HEK293T (cell line): ENCODE results near the gene NAT16.
"Not testable (repeated sequence)": the region's sequence is repeated elsewhere in the genome, so short reads cannot be mapped to it uniquely, and the experiment has no call there.

Source experiments
- ARNT ChIP-seq: fragments of 450-650 bp; IDR thresholded peaks from 2 replicates; pipeline ENCODE4 v1.6.1; 2017; ENCODE audit warnings: mild to moderate bottlenecking
- BHLHE40 ChIP-seq: fragments of 450-650 bp; IDR thresholded peaks from 2 replicates; pipeline ENCODE4 v1.6.1; 2016; ENCODE audit warnings: mild to moderate bottlenecking, moderate library complexity, borderline replicate concordance
- ELF4 ChIP-seq: fragments of 450-650 bp; IDR thresholded peaks from 2 replicates; pipeline ENCODE4 v1.6.1; 2017; ENCODE audit warnings: antibody characterized with exemption
- FOXA1 ChIP-seq: fragments of 450-650 bp; IDR thresholded peaks from 2 replicates; pipeline ENCODE4 v1.6.1; 2016; ENCODE audit warnings: mild to moderate bottlenecking
- HDGF ChIP-seq: fragments of 450-650 bp; IDR thresholded peaks from 2 replicates; pipeline ENCODE4 v1.6.1; 2017; ENCODE audit warnings: antibody characterized with exemption, borderline replicate concordance
- L3MBTL2 ChIP-seq: fragments of 450-650 bp; conservative IDR thresholded peaks from 2 replicates; pipeline ENCODE4 v1.6.1; 2016; ENCODE audit warnings: mild to moderate bottlenecking
- NFRKB ChIP-seq: fragments of 450-650 bp; IDR thresholded peaks from 2 replicates; pipeline ENCODE4 v1.6.1; 2016; ENCODE audit warnings: mild to moderate bottlenecking, moderate library complexity
- PKNOX1 ChIP-seq: fragments of 450-650 bp; IDR thresholded peaks from 2 replicates; pipeline ENCODE4 v1.6.1; 2016
- SP1 ChIP-seq: fragments of 450-650 bp; IDR thresholded peaks from 2 replicates; pipeline ENCODE4 v1.6.1; 2017
- SUZ12 ChIP-seq: fragments of 450-650 bp; IDR thresholded peaks from 2 replicates; pipeline ENCODE4 v1.6.1; 2016; ENCODE audit warnings: mild to moderate bottlenecking
- ZNF384 ChIP-seq: fragments of 450-650 bp; IDR thresholded peaks from 2 replicates; pipeline ENCODE4 v1.6.1; 2016

- TF ChIP-seq BHLHE40, HDGF, L3MBTL2, ARNT, ELF4, NFRKB, SUZ12, FOXA1, SP1, PKNOX1, ZNF384: not testable (repeated sequence)
Measured at GRCh38 chr7:101199522-101199921, 19.4 kb upstream of the NAT16 start.
